Tibial nerve (tissue), 4 donors: ENCODE data around the gene CAPZA2.

Source experiments
- CTCF ChIP-seq, 5 experiments: fragments of 200-600 bp in 3 of 5; fragments of 450-650 bp in 2 of 5; sonication (generic) in 3 of 5; IDR thresholded peaks; one replicate each; pipeline ENCODE4 v1.5.1; 2016 to 2019; ENCODE audit warnings: antibody characterized with exemption in 5 of 5, mild to moderate bottlenecking in 3 of 5, moderate library complexity in 2 of 5
- EP300 ChIP-seq, 2 donors: sonication (generic); formaldehyde crosslinking; IDR thresholded peaks; one replicate each; pipeline ENCODE4 v1.6.1; 2017; ENCODE audit warnings: antibody characterized with exemption in 2 of 2, mild to moderate bottlenecking in 1 of 2

GRCh38 chr7:116952635-116953371 is 90.4 kb downstream of the CAPZA2 start:
- no peak for TF ChIP-seq CTCF (IDR thresholded peaks at IDR 0.05)
- peak in 1 of 2 donors; percentile 11 for TF ChIP-seq EP300 (IDR thresholded peaks at IDR 0.05)
